ENCODE measurements around the gene SLC38A1. TPM values are rescaled to one million over a fixed set of nuclear protein-coding genes. Genes with fewer than 3 reads are reported as not detected.
A peak's percentile ranks its signal among the peaks of the same experiment; 100 is the strongest.

The SLC38A1 gene
- total and polyA plus RNA-seq, 4 donors: 13.7 to 60.3 (median 26.4) TPM

- no peak for TF ChIP-seq CTCF (IDR thresholded peaks at IDR 0.05; ENCODE audit: control extremely low read depth, extremely low read depth)
- DNase-seq (no peak), ATAC-seq (ENCODE audit: insufficient read depth, low FRiP score) (no peak)
- WGBS, 2 donors: 66 to 73% methylated on average over 2 of the region's 2 CpGs
- no peaks in the 10 kb centered on the region for H3K36me3 ChIP-seq (ENCODE audit: control insufficient read depth in 4 of 4, insufficient read depth in 4 of 4, low read length in 4 of 4)
- peak overlapping the region in 1 of 2 donors; percentile 13 for H3K9ac ChIP-seq (ENCODE audit: insufficient read depth in 1 of 2, low read length in 2 of 2)
- H3K4me3 ChIP-seq: no peak overlapping the region
- peaks cover 0 to 2% (median 0%) of the 10 kb centered on the region in 4 donors for H3K9me3 ChIP-seq (ENCODE audit: control insufficient read depth in 4 of 4, insufficient read depth in 3 of 4, low read length in 3 of 4)
- H3K4me1 ChIP-seq (ENCODE audit: control insufficient read depth in 5 of 5, insufficient read depth in 5 of 5, low read length in 5 of 5): peaks cover 0 to 3% (median 0%) of the 10 kb centered on the region in 5 donors
- no peaks in the 10 kb centered on the region for H3K27me3 ChIP-seq (ENCODE audit: control insufficient read depth in 3 of 3, insufficient read depth in 3 of 3, low read length in 2 of 3)
- H3K27ac ChIP-seq (ENCODE audit: low read depth in 1 of 2, low read length in 1 of 2): no peak overlapping the region
Measured at GRCh38 chr12:46154221-46154985, 114.4 kb downstream of the SLC38A1 start.

GRCh38 chr12:46153268-46153872 is 115.5 kb downstream of the SLC38A1 start:
- no peaks in the 10 kb centered on the region for H3K27me3 ChIP-seq (ENCODE audit: control insufficient read depth in 3 of 3, insufficient read depth in 3 of 3, low read length in 2 of 3)
- no peak for ATAC-seq (ENCODE audit: insufficient read depth, low FRiP score)
- no peak overlapping the region for H3K27ac ChIP-seq (ENCODE audit: low read depth in 1 of 2, low read length in 1 of 2)
- no peak overlapping the region for H3K4me3 ChIP-seq
- no peak overlapping the region for H3K9ac ChIP-seq (ENCODE audit: insufficient read depth in 1 of 2, low read length in 2 of 2)
- H3K4me1 ChIP-seq (ENCODE audit: control insufficient read depth in 5 of 5, insufficient read depth in 5 of 5, low read length in 5 of 5): peaks cover 0 to 3% (median 0%) of the 10 kb centered on the region in 5 donors
- no peaks in the 10 kb centered on the region for H3K36me3 ChIP-seq (ENCODE audit: control insufficient read depth in 4 of 4, insufficient read depth in 4 of 4, low read length in 4 of 4)
- no peak for TF ChIP-seq CTCF (IDR thresholded peaks at IDR 0.05; ENCODE audit: control extremely low read depth, extremely low read depth)
- WGBS, 2 donors: 11 to 20% methylated on average over 2 of the region's 2 CpGs
- H3K9me3 ChIP-seq (ENCODE audit: control insufficient read depth in 4 of 4, insufficient read depth in 3 of 4, low read length in 3 of 4): peaks cover 0 to 2% (median 0%) of the 10 kb centered on the region in 4 donors
- DNase-seq: peak in 1 of 3 donors; percentile 27

- WGBS, 2 donors: 66 to 75% methylated on average over 1 of the region's 1 CpG
- H3K27me3 ChIP-seq (ENCODE audit: control insufficient read depth in 3 of 3, insufficient read depth in 3 of 3, low read length in 2 of 3): no peaks in the 10 kb centered on the region
- H3K27ac ChIP-seq (ENCODE audit: low read depth in 1 of 2, low read length in 1 of 2): no peak overlapping the region
- DNase-seq (peak in 2 of 3 donors; percentile 13), ATAC-seq (ENCODE audit: insufficient read depth, low FRiP score) (no peak)
- H3K4me3 ChIP-seq: no peak overlapping the region
- H3K36me3 ChIP-seq (ENCODE audit: control insufficient read depth in 4 of 4, insufficient read depth in 4 of 4, low read length in 4 of 4): no peaks in the 10 kb centered on the region
- TF ChIP-seq CTCF (IDR thresholded peaks at IDR 0.05; ENCODE audit: control extremely low read depth, extremely low read depth): no peak
- peaks cover 0 to 2% (median 0%) of the 10 kb centered on the region in 4 donors for H3K9me3 ChIP-seq (ENCODE audit: control insufficient read depth in 4 of 4, insufficient read depth in 3 of 4, low read length in 3 of 4)
- H3K9ac ChIP-seq (ENCODE audit: insufficient read depth in 1 of 2, low read length in 2 of 2): no peak overlapping the region
- H3K4me1 ChIP-seq (ENCODE audit: control insufficient read depth in 5 of 5, insufficient read depth in 5 of 5, low read length in 5 of 5): peaks cover 0 to 3% (median 0%) of the 10 kb centered on the region in 5 donors
Measured at GRCh38 chr12:46152456-46152855, 116.4 kb downstream of the SLC38A1 start.
